Loucy (cell line): ENCODE measurements around the gene CYTIP.

ENCODE experiments used
- EZH2phosphoT487 ChIP-seq: fragments of 200-600 bp; IDR thresholded peaks from 2 replicates; pipeline ENCODE4 v1.6.1; 2018; ENCODE audit warnings: antibody characterized with exemption, mild to moderate bottlenecking, moderate library complexity, borderline replicate concordance
- TF ChIP-seq, protein P1 (sequence below): fragments of 200-600 bp; sonication (generic); conservative IDR thresholded peaks from 2 replicates; pipeline ENCODE4 v1.5.1; 2014; ENCODE audit warnings: mild to moderate bottlenecking, antibody characterized with exemption, low read length

DNA sequence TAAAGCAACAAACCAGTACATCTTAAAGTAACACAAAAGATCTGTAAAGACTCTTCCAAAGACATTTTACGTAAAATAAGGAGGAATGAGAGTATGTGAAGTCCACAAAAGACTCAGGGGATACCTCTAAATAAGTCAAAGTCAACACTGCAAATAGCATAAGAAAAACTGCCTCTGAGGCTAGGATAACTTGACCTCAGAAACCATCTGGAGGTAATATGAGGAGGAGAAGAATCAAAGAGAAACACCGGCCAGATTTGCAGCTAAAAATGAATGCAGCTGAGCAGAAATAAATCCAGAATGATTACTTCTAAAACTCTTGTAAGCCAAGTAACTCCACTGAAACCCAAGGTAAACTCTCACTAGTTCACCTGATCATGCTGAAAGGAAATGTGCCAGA, 66.0 kb downstream of the CYTIP start:
- TF ChIP-seq, protein P1, sequence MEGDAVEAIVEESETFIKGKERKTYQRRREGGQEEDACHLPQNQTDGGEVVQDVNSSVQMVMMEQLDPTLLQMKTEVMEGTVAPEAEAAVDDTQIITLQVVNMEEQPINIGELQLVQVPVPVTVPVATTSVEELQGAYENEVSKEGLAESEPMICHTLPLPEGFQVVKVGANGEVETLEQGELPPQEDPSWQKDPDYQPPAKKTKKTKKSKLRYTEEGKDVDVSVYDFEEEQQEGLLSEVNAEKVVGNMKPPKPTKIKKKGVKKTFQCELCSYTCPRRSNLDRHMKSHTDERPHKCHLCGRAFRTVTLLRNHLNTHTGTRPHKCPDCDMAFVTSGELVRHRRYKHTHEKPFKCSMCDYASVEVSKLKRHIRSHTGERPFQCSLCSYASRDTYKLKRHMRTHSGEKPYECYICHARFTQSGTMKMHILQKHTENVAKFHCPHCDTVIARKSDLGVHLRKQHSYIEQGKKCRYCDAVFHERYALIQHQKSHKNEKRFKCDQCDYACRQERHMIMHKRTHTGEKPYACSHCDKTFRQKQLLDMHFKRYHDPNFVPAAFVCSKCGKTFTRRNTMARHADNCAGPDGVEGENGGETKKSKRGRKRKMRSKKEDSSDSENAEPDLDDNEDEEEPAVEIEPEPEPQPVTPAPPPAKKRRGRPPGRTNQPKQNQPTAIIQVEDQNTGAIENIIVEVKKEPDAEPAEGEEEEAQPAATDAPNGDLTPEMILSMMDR: no peak
- no peak for TF ChIP-seq EZH2phosphoT487
